Duodenal mucosa (tissue), 2 donors: ENCODE data around the gene CENATAC.

ENCODE experiments used
- H3K27ac ChIP-seq: one replicate; pipeline ENCODE4 v1.7.0; 2013; ENCODE audit warnings: low read depth, low read length
- H3K27me3 ChIP-seq, 2 donors: one replicate each; pipeline ENCODE4 v1.7.0; 2013; ENCODE audit warnings: low read length in 2 of 2, control low read depth in 1 of 2; ENCODE audit not compliant: insufficient read depth in 2 of 2, control insufficient read depth in 1 of 2
- H3K36me3 ChIP-seq, 2 donors: one replicate each; pipeline ENCODE4 v1.7.0; 2013; ENCODE audit warnings: low read length in 2 of 2, control low read depth in 1 of 2; ENCODE audit not compliant: insufficient read depth in 2 of 2, control insufficient read depth in 1 of 2
- H3K4me1 ChIP-seq, 2 donors: one replicate each; pipeline ENCODE4 v1.7.0; 2013; ENCODE audit warnings: low read length in 2 of 2, control low read depth in 1 of 2; ENCODE audit not compliant: insufficient read depth in 2 of 2, control insufficient read depth in 1 of 2
- H3K4me3 ChIP-seq, 2 donors: one replicate each; pipeline ENCODE4 v1.7.0; 2013; ENCODE audit warnings: low read length in 2 of 2, low read depth in 1 of 2
- H3K9ac ChIP-seq, 2 donors: one replicate each; pipeline ENCODE4 v1.7.0; 2013; ENCODE audit warnings: low read length in 2 of 2, low read depth in 1 of 2
- H3K9me3 ChIP-seq, 2 donors: one replicate each; pipeline ENCODE4 v1.7.0; 2013; ENCODE audit warnings: low read length in 2 of 2, control low read depth in 1 of 2; ENCODE audit not compliant: control insufficient read depth in 1 of 2

The CENATAC gene

DNA sequence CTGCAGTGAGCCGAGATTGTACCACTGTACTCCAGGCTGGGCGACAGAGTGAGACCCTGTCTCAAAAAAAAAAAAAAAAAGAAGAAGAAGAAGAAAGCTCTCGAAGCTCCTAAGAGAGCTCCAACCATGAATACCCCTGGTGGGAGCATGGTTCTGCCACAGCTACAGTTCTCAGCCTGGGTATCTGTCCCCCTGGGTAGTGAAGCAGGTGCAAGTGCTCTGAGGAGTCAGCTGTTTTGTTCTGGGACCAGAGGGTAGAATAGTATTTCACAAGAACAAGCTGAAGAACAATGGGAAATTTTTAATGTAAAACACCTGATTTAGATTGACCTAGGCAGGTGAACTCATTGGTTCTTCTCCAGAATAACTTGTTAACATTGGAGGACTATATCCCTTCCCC is 63.3 kb downstream of the CENATAC start:
- H3K4me1 ChIP-seq, result peaks cover 6 to 10% of the 10 kb centered on the region in 2 donors
- H3K9ac ChIP-seq, result no peak overlapping the region
- H3K27me3 ChIP-seq, result no peaks in the 10 kb centered on the region
- H3K9me3 ChIP-seq, result no peaks in the 10 kb centered on the region
- H3K36me3 ChIP-seq, result no peaks in the 10 kb centered on the region
- no peak overlapping the region for H3K4me3 ChIP-seq
- no peak overlapping the region for H3K27ac ChIP-seq

GRCh38 chr11:119062779-119063178 is 64.8 kb downstream of the CENATAC start:
- Histone ChIP-seq H3K4me3 (no peak overlapping the region), H3K36me3 (no peaks in the 10 kb centered on the region), H3K27ac (no peak overlapping the region), H3K27me3 (no peaks in the 10 kb centered on the region), H3K4me1 (peaks cover 11 to 17% of the 10 kb centered on the region in 2 donors), H3K9ac (no peak overlapping the region), H3K9me3 (no peaks in the 10 kb centered on the region)

- Histone ChIP-seq H3K36me3 (peaks cover 4 to 7% of the 10 kb centered on the region in 2 donors), H3K9me3 (no peaks in the 10 kb centered on the region), H3K27me3 (no peaks in the 10 kb centered on the region), H3K9ac (no peak overlapping the region), H3K4me1 (peaks cover 8 to 18% of the 10 kb centered on the region in 2 donors), H3K27ac (no peak overlapping the region), H3K4me3 (no peak overlapping the region)
Measured at GRCh38 chr11:119065369-119065768, 67.4 kb downstream of the CENATAC start.
